Peyer's patch (tissue), 4 donors: ENCODE measurements around the gene ARHGAP26. TPM values are rescaled to one million over a fixed set of nuclear protein-coding genes. Genes with fewer than 3 reads are reported as not detected.

ENCODE experiments used
- DNase-seq, 3 donors: peaks; one replicate each; pipeline ENCODE4 v3.0.0-alpha.2; 2017 to 2019
- H3K27ac ChIP-seq, 4 donors: fragments of 200-600 bp; sonication (generic); one replicate each; pipeline ENCODE4 v1.5.1; 2016 to 2019
- H3K27me3 ChIP-seq, 2 donors: fragments of 200-600 bp; sonication (generic); one replicate each; pipeline ENCODE4 v1.5.1; 2019
- H3K36me3 ChIP-seq, 3 donors: fragments of 200-600 bp; sonication (generic); one replicate each; pipeline ENCODE4 v1.5.1; 2016 to 2019
- H3K4me1 ChIP-seq, 4 donors: fragments of 200-600 bp; sonication (generic); one replicate each; pipeline ENCODE4 v1.5.1; 2016 to 2019
- H3K4me3 ChIP-seq, 4 donors: fragments of 200-600 bp; sonication (generic); 1 replicate in 3 of 4; 2 replicates in 1 of 4; pipeline ENCODE4 v1.5.1; 2016 to 2019; ENCODE audit warnings: mild to moderate bottlenecking in 1 of 4
- H3K9me3 ChIP-seq, 4 donors: fragments of 200-600 bp; sonication (generic); one replicate each; pipeline ENCODE4 v1.5.1; 2016 to 2019; ENCODE audit warnings: mild to moderate bottlenecking in 1 of 4
- CTCF ChIP-seq, 6 experiments: fragments of 450-650 bp in 4 of 6; fragments of 200-600 bp in 2 of 6; sonication (generic) in 1 of 6; IDR thresholded peaks; one replicate each; pipeline ENCODE4 v1.5.1; 2017 to 2019; ENCODE audit warnings: antibody characterized with exemption in 6 of 6, mild to moderate bottlenecking in 3 of 6, moderate library complexity in 1 of 6
- POLR2A ChIP-seq, 2 donors: fragments of 450-650 bp; IDR thresholded peaks; one replicate each; pipeline ENCODE4 v1.5.1; 2017; ENCODE audit warnings: antibody characterized with exemption in 2 of 2, mild to moderate bottlenecking in 2 of 2, moderate library complexity in 2 of 2
- total RNA-seq, 4 donors: library from RNA; depleted of rRNA; stranded (reverse); fragments of >200 nt; gene quantifications; one replicate each; pipeline ENCODE4 v1.1.0, GENCODE V29; 2016

The ARHGAP26 gene
- total RNA-seq, 4 donors from 2014 or later = 60.1 to 180 (median 126) TPM

- DNase-seq = no peak
- no peak overlapping the region for H3K4me3 ChIP-seq
- H3K9me3 ChIP-seq = no peaks in the 10 kb centered on the region
- no peak for TF ChIP-seq CTCF (IDR thresholded peaks at IDR 0.05)
- TF ChIP-seq POLR2A (IDR thresholded peaks at IDR 0.05) = no peak
- H3K27ac ChIP-seq = no peak overlapping the region
- no peaks in the 10 kb centered on the region for H3K4me1 ChIP-seq
- peaks cover 0 to 6% (median 0%) of the 10 kb centered on the region in 3 donors for H3K36me3 ChIP-seq
- no peaks in the 10 kb centered on the region for H3K27me3 ChIP-seq
Measured at GRCh38 chr5:143142596-143143435, 372.6 kb downstream of the ARHGAP26 start.

GRCh38 chr5:143143973-143144372 is 373.8 kb downstream of the ARHGAP26 start:
- Histone ChIP-seq H3K36me3 (peaks cover 0 to 16% (median 0%) of the 10 kb centered on the region in 3 donors), H3K27ac (no peak overlapping the region), H3K4me3 (no peak overlapping the region), H3K9me3 (no peaks in the 10 kb centered on the region), H3K27me3 (no peaks in the 10 kb centered on the region), H3K4me1 (no peaks in the 10 kb centered on the region)
- TF ChIP-seq CTCF (IDR thresholded peaks at IDR 0.05) = no peak
- DNase-seq = no peak

GRCh38 chr5:143145243-143146160 is 375.3 kb downstream of the ARHGAP26 start:
- TF ChIP-seq POLR2A (IDR thresholded peaks at IDR 0.05) (no peak), CTCF (IDR thresholded peaks at IDR 0.05) (no peak)
- Histone ChIP-seq H3K27ac (peak overlapping the region in 2 of 4 donors; percentile 42 to 53), H3K36me3 (peaks cover 0 to 30% (median 0%) of the 10 kb centered on the region in 3 donors), H3K4me3 (no peak overlapping the region), H3K9me3 (no peaks in the 10 kb centered on the region), H3K27me3 (no peaks in the 10 kb centered on the region), H3K4me1 (no peaks in the 10 kb centered on the region)
- DNase-seq = no peak

GRCh38 chr5:143146161-143146560 is 376.0 kb downstream of the ARHGAP26 start:
- Histone ChIP-seq H3K4me1 (no peaks in the 10 kb centered on the region), H3K27ac (peak overlapping the region in 2 of 4 donors; percentile 53 to 55), H3K27me3 (no peaks in the 10 kb centered on the region), H3K36me3 (peaks cover 0 to 30% (median 0%) of the 10 kb centered on the region in 3 donors), H3K9me3 (no peaks in the 10 kb centered on the region), H3K4me3 (no peak overlapping the region)
- no peak for DNase-seq
- TF ChIP-seq CTCF (IDR thresholded peaks at IDR 0.05) = no peak

- Histone ChIP-seq H3K9me3 (no peaks in the 10 kb centered on the region), H3K36me3 (peaks cover 0 to 30% (median 0%) of the 10 kb centered on the region in 3 donors), H3K4me3 (no peak overlapping the region), H3K4me1 (no peaks in the 10 kb centered on the region), H3K27me3 (no peaks in the 10 kb centered on the region), H3K27ac (peak overlapping the region in 2 of 4 donors; percentile 47 to 55)
- DNase-seq = no peak
- TF ChIP-seq CTCF (IDR thresholded peaks at IDR 0.05) (no peak), POLR2A (IDR thresholded peaks at IDR 0.05) (no peak)
Measured at GRCh38 chr5:143147383-143147782, 377.2 kb downstream of the ARHGAP26 start.
